HG03469 (cell line): ENCODE measurements around the gene CSNK2A1.

ENCODE experiments used
- ATAC-seq: cut with Tn5 transposase; IDR thresholded peaks from one replicate; pipeline ENCODE4 v1.9.1; 2021; ENCODE audit warnings: mild to moderate bottlenecking, moderate library complexity, moderate number of reproducible peaks; ENCODE audit not compliant: unreplicated experiment

CSNK2A1 gene

DNA sequence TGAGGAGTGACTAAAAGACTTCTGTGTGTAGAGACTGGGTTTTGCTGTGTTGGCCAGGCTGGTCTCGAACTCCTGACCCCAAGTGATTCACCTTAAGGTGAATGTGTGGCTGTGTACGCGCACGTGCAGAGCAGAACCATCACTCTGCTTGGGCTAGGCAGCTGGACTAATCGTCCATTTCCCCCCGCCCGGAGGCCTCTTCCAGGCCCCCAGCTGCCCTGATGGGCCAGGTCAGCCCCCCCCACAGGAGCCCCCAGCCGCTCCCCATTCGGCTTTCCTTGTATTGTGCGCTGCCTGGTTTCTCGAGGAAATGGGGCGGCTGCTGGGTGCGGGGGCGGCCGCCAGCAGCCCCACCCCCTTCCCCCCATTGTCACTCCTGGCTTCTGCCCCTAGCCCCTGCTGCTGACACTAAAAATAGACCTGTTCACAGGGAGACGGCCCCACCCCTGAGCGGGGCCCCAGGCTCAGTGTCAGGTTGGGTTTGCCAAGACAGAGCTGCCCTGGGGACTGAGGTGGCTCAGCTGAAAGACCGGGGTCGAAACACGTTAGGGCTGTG lies 24.6 kb upstream of the CSNK2A1 start:
- no peak for ATAC-seq

DNA sequence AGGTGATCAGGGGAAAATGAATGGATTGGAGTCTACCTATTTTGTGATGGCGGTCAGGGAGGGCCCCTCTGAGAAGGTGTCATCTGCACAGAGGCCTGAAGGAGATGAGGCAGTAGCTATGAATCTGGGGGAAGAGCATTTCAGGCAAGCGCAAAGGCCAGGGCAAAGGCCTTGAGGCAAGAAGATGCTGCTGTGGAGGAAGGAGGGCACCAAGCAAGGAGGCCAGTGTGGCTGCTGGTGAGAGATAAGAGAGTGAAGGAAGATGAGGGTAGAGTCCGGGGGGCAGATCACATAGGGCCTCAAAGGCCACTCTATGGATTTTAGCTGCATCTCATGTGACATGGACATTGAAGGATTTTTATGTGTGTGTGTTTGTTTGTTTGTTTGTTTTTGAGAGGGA lies 20.6 kb upstream of the CSNK2A1 start:
- ATAC-seq, result no peak

- no peak for ATAC-seq
These were observed 19.6 kb upstream of the CSNK2A1 start for GRCh38 chr20:563187-563586.

- no peak for ATAC-seq
These were observed 18.8 kb upstream of the CSNK2A1 start for GRCh38 chr20:562232-562897.

GRCh38 chr20:561437-562231 lies 18.0 kb upstream of the CSNK2A1 start:
- ATAC-seq, result no peak

DNA sequence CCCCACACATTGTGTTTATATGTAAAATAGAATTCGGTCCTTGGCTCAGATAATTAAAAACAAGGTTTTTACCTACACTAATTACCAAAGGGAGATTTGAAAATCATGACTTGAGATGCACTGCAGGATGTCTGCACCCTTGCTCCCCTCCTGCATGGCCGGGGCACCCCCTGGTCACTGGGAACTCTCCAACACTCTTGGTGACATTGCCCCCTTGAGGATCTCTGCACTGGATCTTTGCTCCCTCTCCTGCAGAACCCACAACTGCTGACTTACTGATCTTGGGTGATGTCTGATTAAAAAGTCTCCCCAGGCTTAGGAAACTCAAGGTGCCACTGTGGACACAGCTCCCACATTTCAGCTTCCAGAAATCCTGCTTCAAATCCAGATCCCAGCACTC lies 17.1 kb upstream of the CSNK2A1 start:
- no peak for ATAC-seq

DNA sequence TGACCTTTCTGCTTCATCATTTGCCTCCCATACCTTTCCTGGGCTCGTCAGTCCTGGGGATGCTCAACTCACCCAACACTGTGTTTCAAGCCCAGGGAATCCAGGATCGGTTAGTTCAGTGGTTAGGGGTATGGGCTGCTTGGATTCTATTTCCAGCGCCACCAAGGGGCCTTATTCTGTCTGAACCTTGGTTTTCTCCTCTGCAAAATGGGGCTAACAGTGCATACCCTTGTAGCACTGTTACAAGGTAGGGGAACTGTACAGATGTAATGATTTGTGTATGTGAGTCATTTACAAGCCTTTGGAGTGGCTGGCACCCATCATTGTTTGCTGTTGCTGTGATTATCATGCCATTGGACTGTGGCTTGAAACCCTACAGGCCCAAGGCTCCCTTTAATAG lies 14.5 kb upstream of the CSNK2A1 start:
- ATAC-seq, result no peak

GRCh38 chr20:556984-557383 lies 13.4 kb upstream of the CSNK2A1 start:
- ATAC-seq, result no peak

GRCh38 chr20:555976-556385 lies 12.4 kb upstream of the CSNK2A1 start:
- ATAC-seq, result no peak

- ATAC-seq, result no peak
These were observed 7.0 kb upstream of the CSNK2A1 start for GRCh38 chr20:550611-551010.

DNA sequence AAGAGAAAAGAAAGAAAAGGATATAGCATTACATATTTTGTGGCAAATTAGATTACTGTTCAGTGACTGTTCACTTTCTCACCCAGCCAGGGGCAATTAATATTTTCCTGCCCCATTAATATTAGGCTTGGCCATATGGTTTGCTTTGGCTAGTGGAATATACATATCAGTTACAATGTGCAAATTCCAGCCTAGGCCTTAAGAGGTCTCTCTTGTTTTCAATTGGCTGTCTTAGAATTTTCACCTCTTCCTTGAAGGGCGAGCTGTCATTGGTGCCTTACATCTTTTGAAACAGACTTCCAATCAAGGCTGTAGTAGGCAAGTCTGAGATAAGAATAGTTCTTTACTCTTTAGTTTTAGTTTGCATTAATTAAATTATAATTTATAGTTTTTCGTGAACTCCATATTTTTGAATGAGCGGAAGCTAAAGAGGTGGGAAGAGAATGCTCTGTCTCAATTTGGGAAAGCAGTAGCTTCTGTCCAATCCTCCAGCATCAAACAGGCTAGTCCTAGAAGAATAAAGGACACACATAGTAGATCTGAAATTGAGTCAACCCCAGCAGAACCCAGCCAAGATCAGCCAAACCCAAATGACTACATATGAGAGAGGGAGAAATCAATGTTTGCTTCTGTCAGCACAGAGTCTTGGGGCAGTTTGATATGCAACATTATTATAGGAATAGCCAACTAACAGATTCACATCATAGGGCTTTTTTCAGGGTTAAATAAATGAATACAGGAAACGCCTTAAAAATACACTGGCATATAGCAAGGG lies 6.3 kb upstream of the CSNK2A1 start:
- ATAC-seq, result no peak

- ATAC-seq, result no peak
These were observed 5.3 kb upstream of the CSNK2A1 start for GRCh38 chr20:548906-549305.

DNA sequence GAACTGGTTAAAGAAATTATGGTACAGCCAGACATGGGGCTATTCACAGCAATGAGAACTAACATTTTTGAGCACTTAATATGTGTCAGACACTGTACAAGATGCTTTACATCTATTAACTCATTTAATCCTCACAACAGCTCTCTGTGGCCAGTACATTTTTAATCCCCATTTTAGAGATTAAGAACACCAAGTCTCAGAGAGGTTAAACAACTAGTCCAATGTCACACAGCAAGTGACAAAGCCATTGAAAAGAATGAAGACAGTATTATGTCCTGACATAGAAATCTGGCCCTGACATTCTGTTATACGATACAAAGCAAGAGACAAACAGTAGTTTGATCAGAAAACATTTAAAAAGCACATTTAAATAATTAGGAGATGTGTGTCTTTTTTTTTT lies 3.8 kb upstream of the CSNK2A1 start:
- no peak for ATAC-seq

DNA sequence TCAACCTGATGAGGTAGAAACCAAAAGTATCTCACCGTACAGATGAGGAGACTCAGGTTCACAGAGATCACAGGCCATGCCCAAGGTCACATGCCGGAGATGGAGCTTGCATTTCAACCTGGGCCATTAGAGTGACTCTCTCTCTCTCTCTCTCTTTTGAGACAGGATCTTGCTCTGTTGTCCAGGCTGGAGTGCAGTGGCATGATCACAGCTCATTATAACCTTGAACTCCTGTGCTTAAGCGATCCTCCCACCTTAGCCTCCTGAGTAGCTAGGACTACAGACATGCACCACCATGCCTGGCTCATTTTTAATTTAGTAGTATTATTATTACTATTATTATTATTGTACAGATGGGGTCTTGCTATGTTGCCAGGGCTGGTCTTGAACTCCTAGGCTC lies 2.8 kb upstream of the CSNK2A1 start:
- no peak for ATAC-seq

DNA sequence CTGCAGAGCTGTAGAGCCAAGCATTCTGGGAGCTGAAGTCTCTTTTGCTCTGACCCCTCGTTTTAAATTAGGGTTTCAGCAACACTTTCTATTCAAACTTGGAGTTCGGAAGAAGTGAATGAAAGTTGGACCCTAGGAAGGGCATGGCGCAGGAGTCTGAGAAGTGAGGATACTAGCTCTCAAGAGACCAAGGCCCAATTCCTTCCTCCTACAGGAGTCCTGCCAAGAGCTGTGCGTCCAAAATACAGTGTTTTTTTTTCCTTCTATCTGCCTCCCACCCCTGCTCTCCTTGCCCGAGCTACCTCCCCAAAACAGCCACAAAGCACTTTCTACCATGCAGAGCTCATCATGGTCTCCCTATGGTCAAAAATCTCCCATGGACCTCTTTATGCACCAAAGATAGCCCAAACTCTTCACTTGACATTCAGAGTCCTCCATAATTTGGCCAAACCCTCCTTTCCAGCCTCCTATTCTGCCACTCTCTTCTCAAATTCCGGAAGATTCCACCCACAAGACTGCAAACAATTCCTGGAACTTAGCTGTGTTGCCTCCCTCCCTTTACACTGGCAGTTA lies 649 bp upstream of the CSNK2A1 start:
- no peak for ATAC-seq

DNA sequence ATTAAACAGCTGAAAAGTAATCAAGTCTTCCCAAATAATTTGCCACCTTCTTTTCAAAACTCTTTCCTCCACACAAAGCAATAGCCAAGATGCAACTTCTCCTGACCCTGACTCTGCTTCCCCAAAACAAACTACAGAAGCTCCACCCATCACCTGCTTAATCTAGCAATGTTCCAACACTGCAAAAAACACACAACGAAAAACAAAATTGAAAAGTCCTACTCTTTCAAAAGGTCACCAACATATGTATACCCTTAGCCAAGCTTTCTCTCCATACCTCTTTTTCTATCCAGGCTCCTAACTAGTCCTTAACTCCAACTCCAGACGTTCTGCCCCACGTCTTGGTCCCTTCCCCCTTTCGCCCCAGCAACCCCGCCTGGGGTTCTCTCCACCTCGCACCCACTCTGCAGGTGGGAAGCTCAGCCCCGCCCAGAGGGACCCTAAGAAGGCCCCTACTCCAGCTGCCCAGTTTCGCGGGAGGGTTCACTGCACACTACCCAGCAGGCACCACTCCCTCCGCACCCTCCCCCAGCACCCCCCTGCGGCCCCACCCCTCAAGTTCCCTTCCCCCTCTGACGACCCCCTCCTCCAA lies 717 bp downstream of the CSNK2A1 start:
- no peak for ATAC-seq

DNA sequence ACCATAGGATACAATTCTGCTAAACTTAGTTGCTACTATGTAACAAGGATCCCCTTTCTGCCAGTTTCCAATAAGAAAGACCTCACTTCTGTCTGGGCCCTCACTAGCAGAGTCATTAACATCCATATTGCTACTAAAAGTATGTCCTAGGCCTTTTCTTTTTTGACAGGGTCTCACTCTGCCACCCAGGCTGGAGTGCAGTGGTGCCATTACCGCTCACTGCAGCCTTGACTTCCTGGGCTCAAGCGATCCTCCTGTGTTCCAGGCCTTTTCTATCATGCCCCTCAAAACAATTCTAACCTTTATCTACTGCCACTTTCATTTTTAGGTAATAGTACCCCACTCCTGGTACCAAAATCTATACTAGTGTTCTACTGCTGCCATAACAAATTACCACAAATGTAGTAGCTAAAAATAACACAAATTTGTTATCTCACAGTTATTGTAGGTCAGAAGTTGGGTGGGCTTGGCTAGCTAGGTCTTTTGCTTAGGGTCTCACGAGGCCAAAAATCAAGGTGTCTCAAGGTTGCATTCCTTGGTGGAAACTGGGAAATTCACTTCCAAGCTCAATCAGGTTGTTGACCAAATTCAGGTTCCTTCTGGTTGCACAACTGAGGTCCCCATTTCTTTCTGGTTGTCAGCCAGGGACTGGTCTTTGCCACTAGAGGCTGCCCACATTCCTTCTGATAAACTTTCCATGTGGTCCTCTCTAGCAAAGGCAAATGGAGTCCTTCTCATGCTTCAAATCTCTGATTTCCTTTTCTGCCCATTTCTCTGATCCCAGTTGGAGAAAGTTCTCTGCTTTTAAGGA lies 3.0 kb downstream of the CSNK2A1 start:
- no peak for ATAC-seq

DNA sequence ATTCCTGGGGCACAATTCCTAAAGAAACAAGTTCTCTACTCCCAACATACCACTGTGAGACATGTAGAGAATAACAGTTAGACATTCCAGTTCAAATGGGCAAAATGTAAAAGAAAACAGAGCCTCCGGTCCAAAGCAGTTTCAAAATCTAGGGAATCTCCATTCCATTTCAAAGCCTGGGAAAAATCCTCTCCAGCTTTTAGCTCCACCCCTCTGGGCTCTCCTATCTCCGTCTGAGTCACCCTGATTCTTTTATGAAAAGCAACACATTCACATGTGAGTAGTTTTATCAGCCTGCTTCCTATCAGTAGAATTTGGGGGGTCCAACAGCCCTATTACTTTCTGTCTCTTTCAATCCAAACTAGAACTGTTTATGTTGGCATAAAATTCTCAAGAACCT lies 3.7 kb downstream of the CSNK2A1 start:
- no peak for ATAC-seq

GRCh38 chr20:539191-539590 lies 4.4 kb downstream of the CSNK2A1 start:
- ATAC-seq, result no peak

GRCh38 chr20:537983-538382 lies 5.6 kb downstream of the CSNK2A1 start:
- no peak for ATAC-seq
